Activated naive CD8-positive, alpha-beta T cell treated with anti-CD3 and anti-CD28 coated beads for 36 hours (primary cell): ENCODE measurements around the gene VKORC1. TPM values are rescaled to one million over a fixed set of nuclear protein-coding genes. Genes with fewer than 3 reads are reported as not detected.

Experiments
- DNase-seq: peaks from one replicate; pipeline ENCODE4 v3.0.0; 2021
- H3K27ac Mint-ChIP-seq: one replicate; pipeline ENCODE4 v1.8.0; 2022; ENCODE audit warnings: mild to moderate bottlenecking, moderate library complexity, mixed read lengths
- H3K27me3 Mint-ChIP-seq: one replicate; pipeline ENCODE4 v1.8.0; 2022; ENCODE audit warnings: mild to moderate bottlenecking, mixed read lengths
- H3K36me3 Mint-ChIP-seq: one replicate; pipeline ENCODE4 v1.8.0; 2021; ENCODE audit warnings: mild to moderate bottlenecking, mixed read lengths
- H3K4me1 Mint-ChIP-seq: one replicate; pipeline ENCODE4 v1.8.0; 2021; ENCODE audit warnings: mixed read lengths
- H3K4me3 Mint-ChIP-seq: one replicate; pipeline ENCODE4 v1.8.0; 2022; ENCODE audit warnings: mild to moderate bottlenecking, moderate library complexity, mixed read lengths
- H3K9me3 Mint-ChIP-seq: one replicate; pipeline ENCODE4 v1.8.0; 2022; ENCODE audit warnings: mixed read lengths
- total RNA-seq, 2 experiments: library from RNA; stranded (reverse); gene quantifications; one replicate each; pipeline ENCODE4 v1.2.3, GENCODE V29; 2021

The VKORC1 gene
- total RNA-seq, 2 experiments from 2014 or later: 57.9 to 61.3 TPM

- Mint-ChIP-seq H3K27me3 (no peaks in the 10 kb centered on the region), H3K36me3 (peaks cover 3% of the 10 kb centered on the region), H3K4me1 (no peaks in the 10 kb centered on the region), H3K9me3 (no peaks in the 10 kb centered on the region), H3K4me3 (no peak overlapping the region), H3K27ac (no peak overlapping the region)
- no peak for DNase-seq
Measured at GRCh38 chr16:31133046-31133501, 38.5 kb upstream of the VKORC1 start.

GRCh38 chr16:31132303-31132979, 37.8 kb upstream of the VKORC1 start:
- Mint-ChIP-seq H3K9me3 (no peaks in the 10 kb centered on the region), H3K4me1 (no peaks in the 10 kb centered on the region), H3K4me3 (no peak overlapping the region), H3K27ac (no peak overlapping the region), H3K36me3 (peaks cover 3% of the 10 kb centered on the region), H3K27me3 (no peaks in the 10 kb centered on the region)
- DNase-seq: no peak

DNA sequence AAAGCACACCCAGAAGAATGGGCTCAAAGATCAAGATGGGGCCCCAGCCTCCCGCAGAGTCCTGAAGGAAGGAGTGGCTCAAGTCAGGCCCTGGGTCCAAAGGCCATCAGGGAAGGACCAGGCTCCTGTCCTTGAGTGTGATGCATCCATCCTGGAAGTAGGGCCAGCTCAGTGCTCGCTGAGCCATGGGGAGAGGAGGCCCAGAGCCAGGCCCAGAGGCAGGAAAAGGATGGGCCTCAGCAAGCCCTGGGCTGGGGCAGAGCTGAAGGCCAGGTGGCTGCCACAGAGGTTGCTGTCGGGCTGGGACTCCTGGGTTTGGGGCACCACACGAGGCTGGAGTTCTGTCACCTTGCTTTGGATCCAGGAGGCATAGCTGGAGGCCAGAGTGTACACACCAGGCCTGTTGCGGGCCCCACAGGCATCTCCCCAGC, 37.3 kb upstream of the VKORC1 start:
- Mint-ChIP-seq H3K27ac (no peak overlapping the region), H3K36me3 (peaks cover 3% of the 10 kb centered on the region), H3K9me3 (no peaks in the 10 kb centered on the region), H3K4me3 (no peak overlapping the region), H3K4me1 (no peaks in the 10 kb centered on the region), H3K27me3 (no peaks in the 10 kb centered on the region)
- no peak for DNase-seq

DNA sequence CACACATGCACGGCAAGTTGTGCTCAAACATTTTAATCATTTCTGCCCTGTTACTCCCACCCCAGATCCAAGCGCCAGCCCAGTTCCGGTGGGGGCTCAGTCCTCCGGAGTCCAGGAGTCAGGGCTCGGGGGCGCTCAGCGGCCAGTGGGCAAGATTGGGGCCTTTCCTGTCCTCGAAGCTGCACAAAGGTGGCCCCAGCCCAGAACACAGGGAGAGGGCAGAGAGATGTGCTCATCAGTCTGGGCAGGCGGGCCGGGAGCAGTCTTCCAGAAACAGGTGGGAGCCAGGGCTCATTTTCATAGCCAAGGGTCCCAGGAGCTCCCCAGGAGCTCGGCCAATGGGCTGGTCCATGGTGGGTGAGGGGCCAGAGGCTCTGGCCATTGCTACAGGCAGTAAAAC, 36.8 kb upstream of the VKORC1 start:
- no peak overlapping the region for H3K27ac Mint-ChIP-seq
- H3K27me3 Mint-ChIP-seq: no peaks in the 10 kb centered on the region
- DNase-seq: no peak
- no peak overlapping the region for H3K4me3 Mint-ChIP-seq
- peaks cover 3% of the 10 kb centered on the region for H3K36me3 Mint-ChIP-seq
- H3K9me3 Mint-ChIP-seq: no peaks in the 10 kb centered on the region
- no peaks in the 10 kb centered on the region for H3K4me1 Mint-ChIP-seq

DNA sequence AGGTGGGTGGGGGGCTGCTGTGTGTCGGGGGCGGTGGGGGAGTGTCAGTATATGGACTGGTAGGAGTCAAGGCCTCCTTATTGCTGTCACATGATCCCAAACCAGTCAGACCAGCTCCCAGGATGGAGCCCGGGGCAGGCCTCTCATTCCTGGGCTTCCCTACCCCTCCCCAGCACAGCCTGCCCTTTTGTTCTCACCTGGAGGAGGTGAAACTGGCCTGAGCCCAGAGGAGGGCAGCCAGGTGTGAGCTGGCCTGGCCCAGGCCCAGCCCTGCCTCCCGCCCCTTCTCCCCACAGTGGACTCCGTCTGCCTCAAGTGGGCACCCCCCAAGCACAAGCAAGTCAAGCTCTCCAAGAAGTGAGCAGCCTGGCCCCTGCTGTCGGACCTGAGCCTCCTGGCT, 36.3 kb upstream of the VKORC1 start:
- Mint-ChIP-seq H3K4me3 (no peak overlapping the region), H3K4me1 (no peaks in the 10 kb centered on the region), H3K36me3 (peaks cover 3% of the 10 kb centered on the region), H3K27ac (no peak overlapping the region), H3K27me3 (no peaks in the 10 kb centered on the region), H3K9me3 (no peaks in the 10 kb centered on the region)
- DNase-seq: no peak

DNA sequence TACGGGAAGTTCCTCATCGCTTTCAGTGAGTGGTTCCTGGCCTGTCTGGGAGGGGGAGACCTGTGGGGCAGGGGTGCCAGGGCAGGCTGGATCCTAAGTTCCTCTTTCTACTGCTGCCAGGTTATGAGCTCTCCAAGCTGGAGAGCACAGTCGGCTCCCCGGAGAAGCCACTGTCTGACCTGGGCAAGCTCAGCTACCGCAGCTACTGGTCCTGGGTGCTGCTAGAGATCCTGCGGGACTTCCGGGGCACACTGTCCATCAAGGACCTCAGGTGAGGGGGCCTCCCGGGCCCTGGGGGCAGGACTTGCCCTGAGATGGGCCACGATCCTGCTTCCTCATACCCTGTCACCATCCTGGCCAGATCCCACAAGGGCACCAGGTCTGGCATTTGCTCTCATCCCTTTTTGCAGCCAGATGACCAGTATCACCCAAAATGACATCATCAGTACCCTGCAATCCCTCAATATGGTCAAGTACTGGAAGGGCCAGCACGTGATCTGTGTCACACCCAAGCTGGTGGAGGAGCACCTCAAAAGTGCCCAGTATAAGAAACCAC, 35.8 kb upstream of the VKORC1 start:
- Mint-ChIP-seq H3K4me3 (no peak overlapping the region), H3K27ac (no peak overlapping the region), H3K36me3 (peaks cover 3% of the 10 kb centered on the region), H3K4me1 (no peaks in the 10 kb centered on the region), H3K9me3 (no peaks in the 10 kb centered on the region), H3K27me3 (no peaks in the 10 kb centered on the region)
- DNase-seq: no peak

- no peak for DNase-seq
- Mint-ChIP-seq H3K27me3 (no peaks in the 10 kb centered on the region), H3K27ac (no peak overlapping the region), H3K4me1 (no peaks in the 10 kb centered on the region), H3K4me3 (no peak overlapping the region), H3K36me3 (peaks cover 3% of the 10 kb centered on the region), H3K9me3 (no peaks in the 10 kb centered on the region)
Measured at GRCh38 chr16:31129568-31130335, 35.2 kb upstream of the VKORC1 start.

- Mint-ChIP-seq H3K36me3 (peaks cover 3% of the 10 kb centered on the region), H3K9me3 (no peaks in the 10 kb centered on the region), H3K27me3 (no peaks in the 10 kb centered on the region), H3K27ac (peak overlapping the region; percentile 15), H3K4me3 (no peak overlapping the region), H3K4me1 (no peaks in the 10 kb centered on the region)
- no peak for DNase-seq
Measured at GRCh38 chr16:31128711-31129567, 34.3 kb upstream of the VKORC1 start.

GRCh38 chr16:31127182-31127581, 32.6 kb upstream of the VKORC1 start:
- H3K36me3 Mint-ChIP-seq: peaks cover 7% of the 10 kb centered on the region
- no peak overlapping the region for H3K27ac Mint-ChIP-seq
- H3K9me3 Mint-ChIP-seq: no peaks in the 10 kb centered on the region
- no peaks in the 10 kb centered on the region for H3K4me1 Mint-ChIP-seq
- DNase-seq: no peak
- no peaks in the 10 kb centered on the region for H3K27me3 Mint-ChIP-seq
- no peak overlapping the region for H3K4me3 Mint-ChIP-seq

- Mint-ChIP-seq H3K27ac (peak overlapping the region; percentile 39), H3K4me3 (no peak overlapping the region), H3K4me1 (no peaks in the 10 kb centered on the region), H3K36me3 (peaks cover 7% of the 10 kb centered on the region), H3K27me3 (no peaks in the 10 kb centered on the region), H3K9me3 (no peaks in the 10 kb centered on the region)
- DNase-seq: no peak
Measured at GRCh38 chr16:31125844-31126243, 31.2 kb upstream of the VKORC1 start.

- DNase-seq: no peak
- Mint-ChIP-seq H3K4me3 (no peak overlapping the region), H3K27ac (no peak overlapping the region), H3K27me3 (no peaks in the 10 kb centered on the region), H3K36me3 (peaks cover 20% of the 10 kb centered on the region), H3K9me3 (no peaks in the 10 kb centered on the region), H3K4me1 (peaks cover 17% of the 10 kb centered on the region)
Measured at GRCh38 chr16:31120129-31120528, 25.5 kb upstream of the VKORC1 start.

- Mint-ChIP-seq H3K36me3 (peaks cover 20% of the 10 kb centered on the region), H3K27ac (peak overlapping the region; percentile 86), H3K9me3 (no peaks in the 10 kb centered on the region), H3K27me3 (no peaks in the 10 kb centered on the region), H3K4me1 (peaks cover 17% of the 10 kb centered on the region), H3K4me3 (peak overlapping the region; percentile 90)
- DNase-seq: no peak
Measured at GRCh38 chr16:31118223-31119155, 23.9 kb upstream of the VKORC1 start.

- Mint-ChIP-seq H3K27ac (peak within 1 kb of the TSS; percentile 86), H3K4me1 (peaks cover 17% of the 10 kb centered on the region), H3K36me3 (peaks cover 20% of the 10 kb centered on the region), H3K27me3 (no peaks in the 10 kb centered on the region), H3K4me3 (peak within 1 kb of the TSS; percentile 90), H3K9me3 (no peaks in the 10 kb centered on the region)
- DNase-seq: peak; percentile 97
Measured at GRCh38 chr16:31117384-31118222, 23.0 kb upstream of the VKORC1 start, which contains the start of gene KAT8. TSS of gene KAT8 (plus strand) at chr16:31117664. CDS start at chr16:31117682, 18 bp downstream.
